Uterus (tissue), 4 donors: ENCODE data around the gene SERPINA1. TPM values are rescaled to one million over a fixed set of nuclear protein-coding genes. Genes with fewer than 3 reads are reported as not detected.

Experiments
- DNase-seq, 2 donors: peaks; one replicate each; pipeline ENCODE4 v3.0.0-alpha.2; 2019 to 2020
- H3K27ac ChIP-seq, 2 donors: fragments of 200-600 bp; sonication (generic); 1 replicate in 1 of 2; 2 replicates in 1 of 2; pipeline ENCODE4 v1.5.1; 2016 to 2018
- H3K27me3 ChIP-seq, 2 donors: fragments of 200-600 bp; sonication (generic); one replicate each; pipeline ENCODE4 v1.5.1; 2018 to 2019; ENCODE audit warnings: control low read depth in 1 of 2
- H3K36me3 ChIP-seq, 2 donors: fragments of 200-600 bp; sonication (generic); one replicate each; pipeline ENCODE4 v1.5.1; 2019; ENCODE audit warnings: control low read depth in 1 of 2
- H3K4me1 ChIP-seq, 2 donors: fragments of 200-600 bp; sonication (generic); one replicate each; pipeline ENCODE4 v1.5.1; 2018 to 2019; ENCODE audit warnings: control low read depth in 1 of 2
- H3K4me3 ChIP-seq, 2 donors: fragments of 200-600 bp; sonication (generic); 1 replicate in 1 of 2; 2 replicates in 1 of 2; pipeline ENCODE4 v1.5.1; 2018 to 2019; ENCODE audit warnings: mild to moderate bottlenecking in 1 of 2
- H3K9me3 ChIP-seq, 2 donors: fragments of 200-600 bp; sonication (generic); one replicate each; pipeline ENCODE4 v1.5.1; 2019; ENCODE audit warnings: control low read depth in 1 of 2
- CTCF ChIP-seq, 4 experiments: fragments of 200-600 bp in 2 of 4; fragments of 450-650 bp in 2 of 4; sonication (generic) in 2 of 4; IDR thresholded peaks; one replicate each; pipeline ENCODE4 v1.5.1; 2016 to 2019; ENCODE audit warnings: antibody characterized with exemption in 4 of 4, mild to moderate bottlenecking in 2 of 4, moderate library complexity in 1 of 4
- POLR2A ChIP-seq, 2 donors: fragments of 450-650 bp; IDR thresholded peaks; one replicate each; pipeline ENCODE4 v1.6.1; 2016; ENCODE audit warnings: antibody characterized with exemption in 2 of 2, mild to moderate bottlenecking in 1 of 2, moderate library complexity in 1 of 2
- intact Hi-C: fragments of 100-400 bp; cut with DNase I; formaldehyde crosslinking; loops from one replicate; pipeline ENCODE4 v1.15.1; 2023; ENCODE audit warnings: low total_unique reads
- total RNA-seq, 4 donors: library from RNA; depleted of rRNA in 3 of 4; stranded (reverse); fragments of >200 nt in 3 of 4; gene quantifications; one replicate each; pipeline versions ENCODE4 v1.1.0 to v1.2.4, GENCODE V29; 2014 to 2023
- donor health status: DM: yes; HTN: yes; CAD: no.

The SERPINA1 gene
- total RNA-seq, 4 donors from 2014 or later: 0.88 to 6.6 (median 4.9) TPM; not detected in 1

- Histone ChIP-seq H3K9me3 (no peaks in the 10 kb centered on the region), H3K4me1 (no peaks in the 10 kb centered on the region), H3K27me3 (peaks cover 0 to 5% of the 10 kb centered on the region in 2 donors), H3K36me3 (peaks cover 0 to 3% of the 10 kb centered on the region in 2 donors), H3K4me3 (no peak overlapping the region), H3K27ac (no peak overlapping the region)
- no peak for TF ChIP-seq CTCF (IDR thresholded peaks at IDR 0.05)
- TF ChIP-seq POLR2A (IDR thresholded peaks at IDR 0.05): no peak
- no peak for DNase-seq
- intact Hi-C loops: no loop called here
Observed at GRCh38 chr14:94408546-94409095, 20.2 kb upstream of the SERPINA1 start.

GRCh38 chr14:94407906-94408305 is 19.5 kb upstream of the SERPINA1 start:
- DNase-seq: no peak
- Histone ChIP-seq H3K4me1 (no peaks in the 10 kb centered on the region), H3K9me3 (no peaks in the 10 kb centered on the region), H3K27ac (no peak overlapping the region), H3K36me3 (peaks cover 0 to 3% of the 10 kb centered on the region in 2 donors), H3K4me3 (no peak overlapping the region), H3K27me3 (peaks cover 0 to 5% of the 10 kb centered on the region in 2 donors)
- intact Hi-C loops: no loop called here
- TF ChIP-seq CTCF (IDR thresholded peaks at IDR 0.05) (no peak), POLR2A (IDR thresholded peaks at IDR 0.05) (no peak)

- Histone ChIP-seq H3K27me3 (peaks cover 0 to 5% of the 10 kb centered on the region in 2 donors), H3K9me3 (no peaks in the 10 kb centered on the region), H3K4me1 (no peaks in the 10 kb centered on the region), H3K36me3 (peaks cover 0 to 3% of the 10 kb centered on the region in 2 donors), H3K4me3 (no peak overlapping the region), H3K27ac (no peak overlapping the region)
- TF ChIP-seq CTCF (IDR thresholded peaks at IDR 0.05): no peak
- no peak for TF ChIP-seq POLR2A (IDR thresholded peaks at IDR 0.05)
- intact Hi-C loops: no loop called here
- DNase-seq: no peak
Observed at GRCh38 chr14:94406910-94407309, 18.5 kb upstream of the SERPINA1 start.

GRCh38 chr14:94405486-94405885 is 17.1 kb upstream of the SERPINA1 start:
- H3K27ac ChIP-seq: no peak overlapping the region
- no peak for DNase-seq
- H3K36me3 ChIP-seq: peaks cover 0 to 3% of the 10 kb centered on the region in 2 donors
- peaks cover 0 to 5% of the 10 kb centered on the region in 2 donors for H3K27me3 ChIP-seq
- H3K4me1 ChIP-seq: no peaks in the 10 kb centered on the region
- H3K9me3 ChIP-seq: no peaks in the 10 kb centered on the region
- intact Hi-C loops: no loop called here
- no peak overlapping the region for H3K4me3 ChIP-seq
- TF ChIP-seq CTCF (IDR thresholded peaks at IDR 0.05) (no peak), POLR2A (IDR thresholded peaks at IDR 0.05) (no peak)

GRCh38 chr14:94404561-94404960 is 16.2 kb upstream of the SERPINA1 start:
- H3K4me1 ChIP-seq: no peaks in the 10 kb centered on the region
- no peaks in the 10 kb centered on the region for H3K9me3 ChIP-seq
- H3K4me3 ChIP-seq: no peak overlapping the region
- no peak for TF ChIP-seq CTCF (IDR thresholded peaks at IDR 0.05)
- no peak for TF ChIP-seq POLR2A (IDR thresholded peaks at IDR 0.05)
- H3K27me3 ChIP-seq: peaks cover 0 to 5% of the 10 kb centered on the region in 2 donors
- intact Hi-C loops: no loop called here
- H3K27ac ChIP-seq: no peak overlapping the region
- no peak for DNase-seq
- peaks cover 0 to 3% of the 10 kb centered on the region in 2 donors for H3K36me3 ChIP-seq
